Measurements from ENCODE around the gene ABO.
"Not testable (repeated sequence)": the region's sequence is repeated elsewhere in the genome, so short reads cannot be mapped to it uniquely, and the experiment has no call there.

ABO gene

GRCh38 chr9:133276001-133276884 is 1.2 kb upstream of the ABO start:
- H3K27me3 Mint-ChIP-seq (ENCODE audit: low read depth, poor library complexity), result peaks cover 85% of the 10 kb centered on the region
- H3K27ac Mint-ChIP-seq, result no peak overlapping the region
- DNase-seq, result no peak
- TF ChIP-seq CTCF (IDR thresholded peaks at IDR 0.05), result no peak
- peak overlapping the region; percentile 78 for H3K4me3 Mint-ChIP-seq
- peaks cover 8% of the 10 kb centered on the region for H3K36me3 Mint-ChIP-seq (ENCODE audit: low read depth)
- H3K4me1 Mint-ChIP-seq, result no peaks in the 10 kb centered on the region
- peaks cover 34% of the 10 kb centered on the region for H3K9me3 Mint-ChIP-seq

GRCh38 chr9:133274236-133275104 is 531 bp downstream of the ABO start:
- H3K36me3 Mint-ChIP-seq (ENCODE audit: low read depth), result peaks cover 8% of the 10 kb centered on the region
- H3K4me1 Mint-ChIP-seq, result peaks cover 1% of the 10 kb centered on the region
- no peak for DNase-seq
- H3K27ac Mint-ChIP-seq, result no peak overlapping the region
- no peak for TF ChIP-seq CTCF (IDR thresholded peaks at IDR 0.05)
- H3K9me3 Mint-ChIP-seq, result peaks cover 34% of the 10 kb centered on the region
- no peak overlapping the region for H3K4me3 Mint-ChIP-seq
- H3K27me3 Mint-ChIP-seq (ENCODE audit: low read depth, poor library complexity), result peaks cover 89% of the 10 kb centered on the region

- no peak for DNase-seq
- peaks cover 4% of the 10 kb centered on the region for H3K4me1 Mint-ChIP-seq
- peaks cover 30% of the 10 kb centered on the region for H3K9me3 Mint-ChIP-seq
- no peak for TF ChIP-seq CTCF (IDR thresholded peaks at IDR 0.05)
- H3K36me3 Mint-ChIP-seq (ENCODE audit: low read depth), result peaks cover 8% of the 10 kb centered on the region
- no peak overlapping the region for H3K27ac Mint-ChIP-seq
- H3K27me3 Mint-ChIP-seq (ENCODE audit: low read depth, poor library complexity), result peaks cover 89% of the 10 kb centered on the region
- peak overlapping the region; percentile 73 for H3K4me3 Mint-ChIP-seq
Measured at GRCh38 chr9:133273819-133274218, 1.2 kb downstream of the ABO start.

GRCh38 chr9:133273098-133273497 is 1.9 kb downstream of the ABO start:
- no peak for TF ChIP-seq CTCF (IDR thresholded peaks at IDR 0.05)
- DNase-seq, result no peak
- no peak overlapping the region for H3K27ac Mint-ChIP-seq
- H3K9me3 Mint-ChIP-seq, result peaks cover 23% of the 10 kb centered on the region
- H3K4me3 Mint-ChIP-seq, result no peak overlapping the region
- H3K27me3 Mint-ChIP-seq (ENCODE audit: low read depth, poor library complexity), result peaks cover 88% of the 10 kb centered on the region
- peaks cover 7% of the 10 kb centered on the region for H3K36me3 Mint-ChIP-seq (ENCODE audit: low read depth)
- H3K4me1 Mint-ChIP-seq, result peaks cover 4% of the 10 kb centered on the region

GRCh38 chr9:133269537-133270362 is 5.3 kb downstream of the ABO start:
- no peak for TF ChIP-seq CTCF (IDR thresholded peaks at IDR 0.05)
- no peak for DNase-seq
- peaks cover 70% of the 10 kb centered on the region for H3K27me3 Mint-ChIP-seq (ENCODE audit: low read depth, poor library complexity)
- H3K4me1 Mint-ChIP-seq, result peaks cover 4% of the 10 kb centered on the region
- no peak overlapping the region for H3K4me3 Mint-ChIP-seq
- no peak overlapping the region for H3K27ac Mint-ChIP-seq
- H3K36me3 Mint-ChIP-seq (ENCODE audit: low read depth), result peaks cover 4% of the 10 kb centered on the region
- H3K9me3 Mint-ChIP-seq, result peaks cover 11% of the 10 kb centered on the region

- H3K4me1 Mint-ChIP-seq; H3K36me3 Mint-ChIP-seq (ENCODE audit: low read depth); DNase-seq; H3K4me3 Mint-ChIP-seq; H3K27ac Mint-ChIP-seq: not testable (repeated sequence)
- H3K9me3 Mint-ChIP-seq, result peaks cover 10% of the 10 kb centered on the region
- peaks cover 64% of the 10 kb centered on the region for H3K27me3 Mint-ChIP-seq (ENCODE audit: low read depth, poor library complexity)
Measured at GRCh38 chr9:133269136-133269535, 5.9 kb downstream of the ABO start.

All from nephron progenitor cell (in vitro differentiated cells).